ENCODE data around the gene MAP2K2. TPM values are rescaled to one million over a fixed set of nuclear protein-coding genes. Genes with fewer than 3 reads are reported as not detected.

Gene MAP2K2
- total and polyA plus RNA-seq, 4 donors = 40.3 to 72.7 (median 54.1) TPM

DNA sequence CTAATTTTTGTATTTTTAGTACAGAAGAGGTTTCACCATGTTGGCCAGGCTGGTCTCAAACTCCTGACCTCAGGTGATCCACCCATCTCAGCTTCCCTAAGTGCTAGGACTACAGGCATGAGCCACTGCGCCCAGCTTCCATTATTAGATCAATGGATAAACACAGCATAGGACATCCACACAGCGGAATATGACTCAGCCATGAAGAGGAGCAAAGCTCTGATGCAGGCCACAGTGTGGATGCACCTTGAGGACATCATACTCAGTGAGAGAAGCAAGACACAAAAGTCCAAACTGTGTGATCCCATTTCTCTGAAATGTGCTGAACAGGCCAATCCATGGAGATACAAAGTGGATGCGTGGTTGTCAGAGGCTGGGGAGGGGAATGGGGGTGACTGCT lies 52.3 kb downstream of the MAP2K2 start:
- no peak for TF ChIP-seq MAX (IDR thresholded peaks at IDR 0.05)
- no peak for TF ChIP-seq REST (IDR thresholded peaks at IDR 0.05)
- no peak for TF ChIP-seq HNF4A (conservative IDR thresholded peaks at IDR 0.05)
- no peak for TF ChIP-seq JUND (IDR thresholded peaks at IDR 0.05)
- TF ChIP-seq CTCF (IDR thresholded peaks at IDR 0.05; ENCODE audit: low read depth, low read length, missing input control) = no peak
- TF ChIP-seq NR2F2 (IDR thresholded peaks at IDR 0.05) = no peak
- TF ChIP-seq YY1 (IDR thresholded peaks at IDR 0.05) = no peak
- no peak for TF ChIP-seq EGR1 (IDR thresholded peaks at IDR 0.05; ENCODE audit: low read depth in 2 of 2)
- TF ChIP-seq, protein P1, sequence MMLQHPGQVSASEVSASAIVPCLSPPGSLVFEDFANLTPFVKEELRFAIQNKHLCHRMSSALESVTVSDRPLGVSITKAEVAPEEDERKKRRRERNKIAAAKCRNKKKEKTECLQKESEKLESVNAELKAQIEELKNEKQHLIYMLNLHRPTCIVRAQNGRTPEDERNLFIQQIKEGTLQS (IDR thresholded peaks at IDR 0.05) = no peak
- no peak for TF ChIP-seq TAF1 (conservative IDR thresholded peaks at IDR 0.05)
- TF ChIP-seq, protein P2, sequence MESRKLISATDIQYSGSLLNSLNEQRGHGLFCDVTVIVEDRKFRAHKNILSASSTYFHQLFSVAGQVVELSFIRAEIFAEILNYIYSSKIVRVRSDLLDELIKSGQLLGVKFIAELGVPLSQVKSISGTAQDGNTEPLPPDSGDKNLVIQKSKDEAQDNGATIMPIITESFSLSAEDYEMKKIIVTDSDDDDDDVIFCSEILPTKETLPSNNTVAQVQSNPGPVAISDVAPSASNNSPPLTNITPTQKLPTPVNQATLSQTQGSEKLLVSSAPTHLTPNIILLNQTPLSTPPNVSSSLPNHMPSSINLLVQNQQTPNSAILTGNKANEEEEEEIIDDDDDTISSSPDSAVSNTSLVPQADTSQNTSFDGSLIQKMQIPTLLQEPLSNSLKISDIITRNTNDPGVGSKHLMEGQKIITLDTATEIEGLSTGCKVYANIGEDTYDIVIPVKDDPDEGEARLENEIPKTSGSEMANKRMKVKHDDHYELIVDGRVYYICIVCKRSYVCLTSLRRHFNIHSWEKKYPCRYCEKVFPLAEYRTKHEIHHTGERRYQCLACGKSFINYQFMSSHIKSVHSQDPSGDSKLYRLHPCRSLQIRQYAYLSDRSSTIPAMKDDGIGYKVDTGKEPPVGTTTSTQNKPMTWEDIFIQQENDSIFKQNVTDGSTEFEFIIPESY (IDR thresholded peaks at IDR 0.05) = no peak
- no peak for TF ChIP-seq HNF4G (IDR thresholded peaks at IDR 0.05)
- TF ChIP-seq RAD21 (IDR thresholded peaks at IDR 0.05) = no peak
- TF ChIP-seq FOXA2 (IDR thresholded peaks at IDR 0.05) = no peak
- no peak for TF ChIP-seq SP1 (IDR thresholded peaks at IDR 0.05)
- no peak for TF ChIP-seq RXRA (IDR thresholded peaks at IDR 0.05)
- peaks cover 2 to 10% (median 3%) of the 10 kb centered on the region in 4 donors for H3K4me1 ChIP-seq (ENCODE audit: control insufficient read depth in 4 of 4, insufficient read depth in 4 of 4, low read length in 3 of 4)
- no peaks in the 10 kb centered on the region for H3K27me3 ChIP-seq (ENCODE audit: control insufficient read depth in 4 of 4, insufficient read depth in 4 of 4, low read length in 3 of 4)
- H3K9ac ChIP-seq (ENCODE audit: low read depth in 1 of 2, low read length in 2 of 2) = no peak overlapping the region
- no peaks in the 10 kb centered on the region for H3K36me3 ChIP-seq (ENCODE audit: control insufficient read depth in 4 of 4, insufficient read depth in 3 of 4, low read depth in 1 of 4, low read length in 3 of 4)
- H3K4me3 ChIP-seq (ENCODE audit: low read depth in 1 of 3, low read length in 3 of 3) = no peak overlapping the region
- H3K27ac ChIP-seq (ENCODE audit: low read depth in 1 of 2, low read length in 2 of 2) = no peak overlapping the region
- 95% methylated on average over 3 of the region's 3 CpGs for WGBS
- no peak for DNase-seq (ENCODE audit: low spot score)
- H3K9me3 ChIP-seq (ENCODE audit: control insufficient read depth in 4 of 4, low read length in 3 of 4) = no peaks in the 10 kb centered on the region

All from liver (tissue), 9 donors.